ENCODE data around the gene PNO1. TPM values are rescaled to one million over a fixed set of nuclear protein-coding genes. Genes with fewer than 3 reads are reported as not detected.
A peak's percentile ranks its signal among the peaks of the same experiment; 100 is the strongest.

PNO1 gene
- total RNA-seq, 1 donor from 2014 or later, result 10.3 TPM

DNA sequence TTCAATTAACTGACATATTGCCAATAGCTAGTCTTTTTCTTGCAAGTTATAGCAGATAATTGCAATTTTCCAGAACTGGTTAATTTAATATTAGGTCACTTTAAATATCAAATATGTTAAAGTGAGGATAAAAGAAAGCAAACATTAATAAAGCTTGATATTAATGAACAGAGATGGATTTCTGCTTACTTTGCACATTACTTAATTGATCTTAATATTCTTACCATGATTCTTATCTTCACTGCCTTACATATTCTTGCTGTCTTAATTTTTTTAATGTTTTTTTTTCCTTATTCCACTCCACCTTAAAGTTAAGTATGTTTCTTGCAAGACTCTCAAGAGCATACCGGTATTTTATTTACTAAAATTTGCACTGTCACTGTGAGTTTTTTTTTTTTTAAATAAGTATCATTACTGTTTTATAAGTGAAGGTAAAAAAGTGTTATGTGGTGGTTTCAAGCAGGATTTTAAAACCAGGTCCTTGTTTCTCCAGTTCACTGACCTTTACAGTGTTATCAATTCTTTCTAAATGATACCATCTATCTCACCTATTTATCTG is 60.7 kb downstream of the PNO1 start:
- Mint-ChIP-seq H3K27ac (ENCODE audit: unreplicated experiment) (no peak overlapping the region), H3K27me3 (ENCODE audit: unreplicated experiment) (no peaks in the 10 kb centered on the region), H3K4me1 (ENCODE audit: unreplicated experiment) (peaks cover 41% of the 10 kb centered on the region), H3K36me3 (ENCODE audit: unreplicated experiment) (peaks cover 11% of the 10 kb centered on the region), H3K4me3 (ENCODE audit: unreplicated experiment) (no peak overlapping the region), H3K9me3 (ENCODE audit: unreplicated experiment) (peaks cover 7% of the 10 kb centered on the region)
- TF ChIP-seq CTCF (IDR thresholded peaks at IDR 0.05), result no peak
- DNase-seq (ENCODE audit: extremely low spot score, unreplicated experiment), result no peak

DNA sequence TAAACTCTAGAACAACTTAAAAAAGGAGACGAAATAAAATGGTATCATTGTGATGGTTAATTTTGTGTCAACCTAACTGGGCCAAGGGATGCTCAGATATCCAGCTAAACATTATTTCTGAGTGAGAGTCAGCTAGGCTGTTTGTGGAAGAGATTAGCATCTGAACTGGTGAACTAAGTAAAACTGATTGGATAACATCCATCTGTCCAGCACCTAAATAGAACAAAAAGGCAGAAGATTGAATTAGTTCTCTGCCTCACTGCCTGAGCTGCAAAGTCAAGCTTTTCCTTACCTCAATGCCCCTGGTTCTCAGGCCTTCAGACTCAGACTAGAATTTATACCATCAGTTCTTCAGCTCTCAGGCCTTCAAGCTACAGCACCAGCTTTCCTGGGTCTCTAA is 64.6 kb downstream of the PNO1 start:
- peaks cover 7% of the 10 kb centered on the region for H3K9me3 Mint-ChIP-seq (ENCODE audit: unreplicated experiment)
- no peaks in the 10 kb centered on the region for H3K27me3 Mint-ChIP-seq (ENCODE audit: unreplicated experiment)
- DNase-seq (ENCODE audit: extremely low spot score, unreplicated experiment), result no peak
- no peak overlapping the region for H3K4me3 Mint-ChIP-seq (ENCODE audit: unreplicated experiment)
- H3K27ac Mint-ChIP-seq (ENCODE audit: unreplicated experiment), result no peak overlapping the region
- H3K36me3 Mint-ChIP-seq (ENCODE audit: unreplicated experiment), result peaks cover 15% of the 10 kb centered on the region
- TF ChIP-seq CTCF (IDR thresholded peaks at IDR 0.05), result no peak
- peaks cover 56% of the 10 kb centered on the region for H3K4me1 Mint-ChIP-seq (ENCODE audit: unreplicated experiment)

DNA sequence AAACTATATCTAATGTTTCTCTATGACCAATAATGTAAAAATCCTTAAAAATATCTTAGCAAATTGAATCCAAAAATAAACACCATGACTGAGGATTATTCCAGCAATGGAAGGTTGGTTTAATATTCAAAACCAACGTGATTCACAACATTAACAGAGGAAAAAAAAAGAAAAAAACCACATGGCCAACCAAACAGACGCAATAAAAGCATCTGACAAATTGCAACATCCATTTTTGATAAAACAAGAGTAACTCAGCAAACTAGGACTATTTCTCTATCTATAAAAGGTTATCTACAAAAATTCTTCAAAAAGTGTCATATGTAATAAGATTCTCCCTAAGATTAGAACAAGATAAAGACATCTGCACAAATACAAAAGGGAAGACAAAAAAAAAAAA is 65.7 kb downstream of the PNO1 start:
- Mint-ChIP-seq H3K9me3 (ENCODE audit: unreplicated experiment) (peaks cover 7% of the 10 kb centered on the region), H3K4me1 (ENCODE audit: unreplicated experiment) (peaks cover 54% of the 10 kb centered on the region), H3K4me3 (ENCODE audit: unreplicated experiment) (no peak overlapping the region), H3K27me3 (ENCODE audit: unreplicated experiment) (no peaks in the 10 kb centered on the region), H3K27ac (ENCODE audit: unreplicated experiment) (no peak overlapping the region), H3K36me3 (ENCODE audit: unreplicated experiment) (peaks cover 15% of the 10 kb centered on the region)
- TF ChIP-seq CTCF (IDR thresholded peaks at IDR 0.05), result no peak
- no peak for DNase-seq (ENCODE audit: extremely low spot score, unreplicated experiment)

GRCh38 chr2:68225119-68225632 is 67.5 kb downstream of the PNO1 start:
- peaks cover 7% of the 10 kb centered on the region for H3K9me3 Mint-ChIP-seq (ENCODE audit: unreplicated experiment)
- DNase-seq (ENCODE audit: extremely low spot score, unreplicated experiment), result no peak
- H3K4me1 Mint-ChIP-seq (ENCODE audit: unreplicated experiment), result peaks cover 48% of the 10 kb centered on the region
- no peak overlapping the region for H3K4me3 Mint-ChIP-seq (ENCODE audit: unreplicated experiment)
- peak; percentile 10 for TF ChIP-seq CTCF (IDR thresholded peaks at IDR 0.05)
- no peak overlapping the region for H3K27ac Mint-ChIP-seq (ENCODE audit: unreplicated experiment)
- peaks cover 12% of the 10 kb centered on the region for H3K36me3 Mint-ChIP-seq (ENCODE audit: unreplicated experiment)
- no peaks in the 10 kb centered on the region for H3K27me3 Mint-ChIP-seq (ENCODE audit: unreplicated experiment)

Other genes starting within 250 kb of the PNO1 start
- gene C1D, start 94.9 kb upstream of the PNO1 start, total RNA-seq, result 19.3 and 21.1 TPM in 2 replicates
- gene PPP3R1, start 94.6 kb downstream of the PNO1 start, total RNA-seq, result 68.4 and 69.3 TPM in 2 replicates
- 33.9 and 35.9 TPM in 2 replicates for gene CNRIP1, start 162.1 kb downstream of the PNO1 start, total RNA-seq
- gene PLEK, start 207.4 kb downstream of the PNO1 start, total RNA-seq, result 0.19 TPM in 1 of 2 replicates, not detected in the other

All from osteocyte (in vitro differentiated cells).